Choroid plexus epithelial cell (primary cell): ENCODE measurements around the gene MNS1.
"Not testable (repeated sequence)": the region's sequence is repeated elsewhere in the genome, so short reads cannot be mapped to it uniquely, and the experiment has no call there.

Experiments
- DNase-seq: peaks from one replicate; pipeline ENCODE4 v3.0.0-alpha.2; 2010; ENCODE audit warnings: low read depth
- H3K4me3 ChIP-seq: 2 replicates; pipeline ENCODE4 v1.5.1; 2011; ENCODE audit warnings: low read depth, mild to moderate bottlenecking, control low read depth, low read length, moderate library complexity
- TF ChIP-seq, protein P1 (sequence below): conservative IDR thresholded peaks from 2 replicates; pipeline ENCODE4 v1.5.1; 2011; ENCODE audit warnings: low read depth, mild to moderate bottlenecking, control low read depth, inconsistent platforms, low read length, moderate library complexity

Gene MNS1

DNA sequence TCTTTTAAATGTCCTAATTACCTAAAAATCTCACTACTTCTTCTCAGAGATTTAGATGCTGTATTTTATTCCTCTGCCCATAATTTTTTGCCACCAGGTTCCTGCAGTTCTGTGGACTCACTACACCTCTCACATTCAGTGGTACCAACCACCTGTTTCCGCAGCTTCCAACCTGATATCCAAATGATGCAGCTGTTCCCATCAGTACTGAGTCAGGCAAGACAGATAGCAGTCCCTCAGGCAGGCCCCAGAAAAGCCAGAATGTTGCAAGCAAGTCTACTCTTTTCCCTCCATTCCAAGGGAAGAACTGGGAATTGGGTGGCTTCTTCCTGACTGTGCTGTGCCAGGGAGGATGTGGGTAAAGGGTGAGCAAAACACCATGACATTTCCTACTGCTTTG, 39.0 kb downstream of the MNS1 start:
- H3K4me3 ChIP-seq, result no peak overlapping the region
- DNase-seq, result no peak
- TF ChIP-seq, protein P1, sequence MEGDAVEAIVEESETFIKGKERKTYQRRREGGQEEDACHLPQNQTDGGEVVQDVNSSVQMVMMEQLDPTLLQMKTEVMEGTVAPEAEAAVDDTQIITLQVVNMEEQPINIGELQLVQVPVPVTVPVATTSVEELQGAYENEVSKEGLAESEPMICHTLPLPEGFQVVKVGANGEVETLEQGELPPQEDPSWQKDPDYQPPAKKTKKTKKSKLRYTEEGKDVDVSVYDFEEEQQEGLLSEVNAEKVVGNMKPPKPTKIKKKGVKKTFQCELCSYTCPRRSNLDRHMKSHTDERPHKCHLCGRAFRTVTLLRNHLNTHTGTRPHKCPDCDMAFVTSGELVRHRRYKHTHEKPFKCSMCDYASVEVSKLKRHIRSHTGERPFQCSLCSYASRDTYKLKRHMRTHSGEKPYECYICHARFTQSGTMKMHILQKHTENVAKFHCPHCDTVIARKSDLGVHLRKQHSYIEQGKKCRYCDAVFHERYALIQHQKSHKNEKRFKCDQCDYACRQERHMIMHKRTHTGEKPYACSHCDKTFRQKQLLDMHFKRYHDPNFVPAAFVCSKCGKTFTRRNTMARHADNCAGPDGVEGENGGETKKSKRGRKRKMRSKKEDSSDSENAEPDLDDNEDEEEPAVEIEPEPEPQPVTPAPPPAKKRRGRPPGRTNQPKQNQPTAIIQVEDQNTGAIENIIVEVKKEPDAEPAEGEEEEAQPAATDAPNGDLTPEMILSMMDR, result no peak

DNA sequence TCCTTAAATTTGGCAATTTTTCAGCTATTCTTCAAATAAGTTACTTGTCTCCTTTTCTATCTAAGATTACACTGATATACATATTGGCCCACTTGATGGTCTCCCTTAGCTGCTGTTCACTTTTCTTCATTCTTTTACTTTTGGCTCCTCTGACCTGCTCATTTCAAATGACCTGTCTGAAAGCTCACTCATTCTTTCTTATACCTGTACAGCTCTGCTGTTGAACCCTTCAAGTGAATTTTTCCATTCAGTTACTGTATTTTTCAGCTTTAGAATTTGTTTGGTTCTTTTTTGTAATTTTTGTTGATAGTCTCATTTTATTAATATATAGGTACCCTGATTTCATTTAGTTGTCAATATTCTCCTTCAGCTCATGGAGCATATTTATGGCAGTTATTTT, 39.7 kb downstream of the MNS1 start:
- DNase-seq, result no peak
- H3K4me3 ChIP-seq, result no peak overlapping the region
- TF ChIP-seq, protein P1, result no peak

DNA sequence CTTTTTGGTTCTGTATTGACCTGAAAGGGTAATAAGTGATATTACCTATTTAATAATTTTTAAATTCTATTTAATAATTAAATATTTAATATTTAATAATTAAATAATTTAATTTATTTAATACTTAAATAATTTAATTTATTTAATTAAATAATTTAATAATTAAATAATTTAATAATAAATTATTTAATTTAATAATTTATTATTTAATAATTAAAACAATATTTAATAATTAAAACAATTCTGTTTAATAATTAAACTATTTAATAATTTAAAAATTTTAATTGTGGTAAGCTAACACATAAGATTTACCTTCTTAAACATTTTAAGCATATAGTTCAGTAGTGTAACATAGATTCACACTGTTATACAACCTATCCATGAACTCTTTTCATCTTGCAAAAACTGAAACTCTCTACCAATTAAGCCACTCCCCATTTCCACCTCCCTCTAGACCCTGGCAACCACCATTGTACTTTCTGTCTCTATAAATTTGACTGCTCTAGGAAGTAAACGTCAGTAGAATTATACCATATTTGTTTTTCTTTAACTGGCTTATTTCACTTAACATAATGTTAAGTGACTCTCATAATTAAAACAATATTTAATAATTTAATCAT, 51.7 kb downstream of the MNS1 start:
- not testable (repeated sequence) for DNase-seq, H3K4me3 ChIP-seq

DNA sequence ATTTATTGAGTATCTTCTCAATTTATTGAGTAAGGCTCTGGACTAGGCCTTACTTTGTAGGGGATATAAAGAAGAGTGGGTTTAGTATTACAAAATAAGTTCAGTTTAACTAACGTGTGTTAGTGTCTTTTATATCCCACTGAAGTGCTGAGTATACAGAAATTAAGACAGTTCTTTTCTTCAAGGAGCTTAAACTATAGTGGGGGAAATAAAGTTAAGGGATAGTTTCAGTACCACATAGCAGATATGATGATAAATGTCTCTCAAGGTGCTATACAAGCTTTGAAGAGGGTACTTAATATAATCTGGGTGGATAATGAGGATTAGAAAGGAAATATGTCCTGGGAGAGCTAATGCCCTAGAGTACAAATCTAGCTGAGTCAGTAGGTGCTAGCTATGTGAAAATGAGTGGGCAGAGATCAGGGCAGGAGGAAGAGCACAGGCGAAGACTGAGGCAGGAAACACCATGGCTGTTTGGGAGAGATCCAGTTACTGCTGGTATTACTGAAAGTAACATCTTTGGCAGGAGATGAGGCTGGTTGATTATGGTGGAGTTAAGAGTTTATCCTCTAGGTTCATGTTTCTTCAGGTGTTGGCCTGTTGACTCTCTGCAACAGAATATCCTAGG, 53.7 kb downstream of the MNS1 start:
- peak; percentile 22 for DNase-seq
- H3K4me3 ChIP-seq, result no peak overlapping the region
- TF ChIP-seq, protein P1, result no peak

DNA sequence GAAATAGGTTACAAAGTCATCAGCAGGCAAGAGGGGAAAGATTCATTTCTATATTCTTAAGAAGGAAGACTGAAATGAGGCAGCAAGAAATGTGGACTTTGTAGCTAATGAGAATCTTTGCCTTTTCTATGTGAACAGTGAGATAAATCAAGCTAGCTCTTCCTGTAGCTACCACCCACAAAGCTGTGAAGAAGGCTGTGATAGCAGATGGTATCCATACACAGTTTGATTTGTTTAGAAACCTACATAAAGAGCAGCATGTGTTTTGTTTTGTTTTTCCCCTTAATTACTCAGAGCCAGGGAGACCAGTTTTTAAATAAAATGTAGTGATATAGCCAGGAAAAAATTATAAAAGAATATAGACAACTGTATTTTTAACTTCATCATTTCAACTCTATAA, 54.2 kb downstream of the MNS1 start:
- H3K4me3 ChIP-seq, result no peak overlapping the region
- DNase-seq, result no peak
- TF ChIP-seq, protein P1, result no peak

DNA sequence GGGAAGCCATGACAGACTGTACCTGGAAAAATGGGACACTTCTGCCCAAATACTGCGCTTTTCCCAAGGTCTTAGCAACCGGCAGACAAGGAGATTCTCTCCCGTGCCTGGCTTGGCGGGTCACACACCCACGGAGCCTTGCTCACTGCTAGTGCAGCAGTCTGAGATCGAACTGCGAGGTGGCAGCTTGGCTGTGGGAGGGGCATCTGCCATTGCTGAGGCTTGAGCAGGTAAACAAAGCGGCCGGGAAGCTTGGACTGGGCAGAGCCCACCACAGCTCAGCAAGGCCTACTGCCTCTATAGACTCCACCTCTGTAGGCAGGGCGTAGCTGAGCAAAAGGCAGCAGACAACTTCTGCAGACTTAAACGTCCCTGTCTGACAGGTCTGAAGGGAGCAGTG, 65.7 kb downstream of the MNS1 start:
- H3K4me3 ChIP-seq, result not testable (repeated sequence)

DNA sequence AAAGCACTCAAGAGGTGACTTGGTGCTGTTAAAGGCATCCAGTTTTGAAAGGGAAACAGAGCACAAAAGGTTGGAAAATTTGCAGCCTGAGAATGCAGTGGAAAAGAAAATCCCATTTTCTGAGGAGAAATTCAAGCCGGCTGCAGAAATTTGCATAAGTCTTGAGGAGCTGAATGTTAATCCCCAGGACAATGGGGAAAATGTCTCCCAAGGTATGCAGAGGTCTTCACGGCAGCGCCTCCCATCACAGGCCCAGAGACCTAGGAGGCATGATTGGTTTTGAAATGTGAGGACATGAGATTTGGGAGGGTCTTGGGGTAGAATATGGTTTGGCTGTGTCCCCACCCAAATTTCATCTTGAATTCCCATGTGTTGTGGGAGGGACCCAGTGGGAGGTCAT, 67.6 kb downstream of the MNS1 start:
- not testable (repeated sequence) for DNase-seq, H3K4me3 ChIP-seq

More for the DNA sequence above, 65.7 kb downstream of the MNS1 start:
- DNase-seq, result not testable (repeated sequence)

DNA sequence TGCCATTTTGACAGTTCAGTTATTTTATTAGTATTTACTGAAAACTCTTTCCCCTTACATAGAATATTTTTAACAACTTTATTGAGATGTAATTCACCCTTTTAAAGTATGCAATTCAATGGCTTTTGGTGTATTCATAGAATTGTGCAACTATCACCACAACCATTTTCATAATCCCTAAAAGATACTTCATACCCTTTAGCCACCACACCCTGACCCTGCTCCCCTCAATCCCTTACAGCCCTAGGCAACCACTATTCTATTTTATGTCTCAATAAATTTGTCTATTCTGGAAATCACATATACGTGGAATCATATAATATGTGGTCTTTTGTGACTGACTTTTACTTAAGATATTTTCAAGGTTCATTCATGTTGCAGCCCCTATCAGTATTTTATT, 70.0 kb downstream of the MNS1 start:
- DNase-seq, result no peak
- TF ChIP-seq, protein P1, result no peak
- H3K4me3 ChIP-seq, result no peak overlapping the region
